ENCODE results near the gene CENPB. TPM values are rescaled to one million over a fixed set of nuclear protein-coding genes. Genes with fewer than 3 reads are reported as not detected.

The CENPB gene
- total and polyA plus RNA-seq, 8 donors = 24.5 to 130 (median 69.2) TPM

- peak overlapping the region; percentile 68 to 100 (median 97) for H3K27ac ChIP-seq
- WGBS, 5 donors = 62 to 75% (median 65%) methylated on average over 7 to 8 of the region's 8 CpGs
- H3K4me1 ChIP-seq = peaks cover 29 to 53% (median 46%) of the 10 kb centered on the region in 4 donors
- DNase-seq = peak; percentile 84 to 91
- H3K36me3 ChIP-seq = peaks cover 9 to 17% (median 16%) of the 10 kb centered on the region in 4 donors
- H3K4me3 ChIP-seq = no peak overlapping the region
- TF ChIP-seq EP300 (IDR thresholded peaks at IDR 0.05) (no peak), POLR2A (IDR thresholded peaks at IDR 0.05) (no peak), POLR2AphosphoS5 (IDR thresholded peaks at IDR 0.05) (peak in 1 of 3 donors; percentile 78), CTCF (IDR thresholded peaks at IDR 0.05) (peak in 5 of 7 experiments; percentile 43 to 81 (median 66))
- H3K27me3 ChIP-seq = no peaks in the 10 kb centered on the region
- intact Hi-C loops (cut with DNase I; ENCODE audit: low total_unique reads) = no loop called here
- no peaks in the 10 kb centered on the region for H3K9me3 ChIP-seq
Observed at GRCh38 chr20:3818155-3819151, 31.9 kb upstream of the CENPB start.

GRCh38 chr20:3815703-3816315 lies 29.3 kb upstream of the CENPB start:
- DNase-seq = peak in 1 of 2 donors; percentile 32
- intact Hi-C loops (cut with DNase I; ENCODE audit: low total_unique reads) = no loop called here
- H3K9me3 ChIP-seq = no peaks in the 10 kb centered on the region
- no peaks in the 10 kb centered on the region for H3K36me3 ChIP-seq
- no peak overlapping the region for H3K4me3 ChIP-seq
- 77 to 84% (median 79%) methylated on average over 9 of the region's 9 CpGs for WGBS, 5 donors
- H3K27me3 ChIP-seq = no peaks in the 10 kb centered on the region
- no peak for TF ChIP-seq EP300 (IDR thresholded peaks at IDR 0.05)
- no peak for TF ChIP-seq POLR2A (IDR thresholded peaks at IDR 0.05)
- TF ChIP-seq POLR2AphosphoS5 (IDR thresholded peaks at IDR 0.05) = no peak
- no peak for TF ChIP-seq CTCF (IDR thresholded peaks at IDR 0.05)
- H3K4me1 ChIP-seq = peaks cover 45 to 66% (median 62%) of the 10 kb centered on the region in 4 donors
- peak overlapping the region in 4 of 5 donors; percentile 10 to 35 (median 16) for H3K27ac ChIP-seq

- Histone ChIP-seq H3K4me3 (no peak overlapping the region), H3K27ac (peak overlapping the region in 1 of 5 donors; percentile 20), H3K27me3 (no peaks in the 10 kb centered on the region), H3K4me1 (peaks cover 53 to 74% (median 66%) of the 10 kb centered on the region in 4 donors), H3K9me3 (no peaks in the 10 kb centered on the region), H3K36me3 (no peaks in the 10 kb centered on the region)
- WGBS, 5 donors = 69 to 83% (median 73%) methylated on average over 7 of the region's 7 CpGs
- DNase-seq = no peak
- intact Hi-C loops (cut with DNase I; ENCODE audit: low total_unique reads) = no loop called here
- no peak for TF ChIP-seq POLR2A (IDR thresholded peaks at IDR 0.05)
- TF ChIP-seq CTCF (IDR thresholded peaks at IDR 0.05) = no peak
- no peak for TF ChIP-seq POLR2AphosphoS5 (IDR thresholded peaks at IDR 0.05)
- TF ChIP-seq EP300 (IDR thresholded peaks at IDR 0.05) = no peak
Observed at GRCh38 chr20:3814928-3815495, 28.5 kb upstream of the CENPB start.
